GM23338 (cell line): ENCODE data around the gene GPR141. TPM values are rescaled to one million over a fixed set of nuclear protein-coding genes. Genes with fewer than 3 reads are reported as not detected.

ENCODE experiments used
- ATAC-seq: fragments of 200-7000 bp; cut with Tn5 transposase; 3 replicates; pipeline ENCODE4 v1.9.1; 2020
- DNase-seq: peaks from one replicate; pipeline ENCODE4 v3.0.0-alpha.2; 2015; ENCODE audit warnings: low spot score
- H2AFZ ChIP-seq: fragments of 200-600 bp; sonication (generic); 2 replicates; pipeline ENCODE4 v1.8.0; 2016; ENCODE audit warnings: antibody characterized with exemption, mild to moderate bottlenecking, moderate library complexity
- H3F3A ChIP-seq: fragments of 200-600 bp; sonication (generic); replicated peaks from 2 replicates; pipeline ENCODE4 v1.8.0; 2017; ENCODE audit warnings: antibody characterized with exemption, mixed run types, low read depth
- H3K27ac ChIP-seq: fragments of 200-600 bp; sonication (generic); 2 replicates; pipeline ENCODE4 v1.6.1; 2016; ENCODE audit warnings: low read depth
- H3K27me3 ChIP-seq: fragments of 200-600 bp; sonication (generic); 2 replicates; pipeline ENCODE4 v1.8.0; 2016; ENCODE audit warnings: mild to moderate bottlenecking, mixed run types, moderate library complexity; ENCODE audit not compliant: insufficient read depth
- H3K36me3 ChIP-seq: fragments of 200-600 bp; sonication (generic); 2 replicates; pipeline ENCODE4 v1.8.0; 2016; ENCODE audit warnings: mild to moderate bottlenecking; ENCODE audit not compliant: insufficient read depth
- H3K4me1 ChIP-seq: fragments of 200-600 bp; sonication (generic); 2 replicates; pipeline ENCODE4 v1.8.0; 2016; ENCODE audit warnings: mild to moderate bottlenecking, moderate library complexity; ENCODE audit not compliant: insufficient read depth
- H3K4me2 ChIP-seq: fragments of 200-600 bp; sonication (generic); 2 replicates; pipeline ENCODE4 v1.7.1; 2017; ENCODE audit warnings: mixed run types
- H3K4me3 ChIP-seq: fragments of 200-600 bp; sonication (generic); 2 replicates; pipeline ENCODE4 v1.6.1; 2016; ENCODE audit warnings: mixed run types
- H3K79me2 ChIP-seq: fragments of 200-600 bp; sonication (generic); replicated peaks from 2 replicates; pipeline ENCODE4 v1.8.0; 2017; ENCODE audit warnings: mild to moderate bottlenecking; ENCODE audit not compliant: insufficient read depth
- H3K9me2 ChIP-seq: fragments of 200-600 bp; sonication (generic); 2 replicates; pipeline ENCODE4 v1.8.0; 2017; ENCODE audit not compliant: insufficient read depth
- H4K20me1 ChIP-seq: fragments of 200-600 bp; sonication (generic); replicated peaks from 2 replicates; pipeline ENCODE4 v1.8.0; 2017; ENCODE audit warnings: mild to moderate bottlenecking; ENCODE audit not compliant: insufficient read depth
- H3K27ac Mint-ChIP-seq: 2 replicates; pipeline ENCODE4 v1.8.0; 2020; ENCODE audit warnings: inconsistent platforms, mild to moderate bottlenecking, moderate library complexity, mixed read lengths
- H3K27me3 Mint-ChIP-seq: 3 replicates; pipeline ENCODE4 v1.8.0; 2022; ENCODE audit warnings: low read depth, mild to moderate bottlenecking, moderate library complexity, mixed read lengths, inconsistent platforms; ENCODE audit not compliant: insufficient read depth, poor library complexity
- H3K36me3 Mint-ChIP-seq: 3 replicates; pipeline ENCODE4 v1.8.0; 2021; ENCODE audit warnings: low read depth, mild to moderate bottlenecking, inconsistent platforms, moderate library complexity, mixed read lengths
- H3K4me1 Mint-ChIP-seq: 3 replicates; pipeline ENCODE4 v1.8.0; 2020; ENCODE audit warnings: mild to moderate bottlenecking, inconsistent platforms, mixed read lengths
- H3K4me3 Mint-ChIP-seq: 3 replicates; pipeline ENCODE4 v1.8.0; 2021; ENCODE audit warnings: moderate library complexity, mild to moderate bottlenecking, inconsistent platforms, mixed read lengths
- H3K9me3 Mint-ChIP-seq: 3 replicates; pipeline ENCODE4 v1.8.0; 2020; ENCODE audit warnings: moderate library complexity, mild to moderate bottlenecking, inconsistent platforms, mixed read lengths
- EZH2 ChIP-seq: fragments of 200-600 bp; sonication (generic); IDR thresholded peaks from one replicate; pipeline ENCODE4 v1.8.0; 2017; ENCODE audit warnings: antibody characterized with exemption, mild to moderate bottlenecking, low read depth; ENCODE audit not compliant: unreplicated experiment
- EZH2phosphoT487 ChIP-seq: fragments of 200-600 bp; sonication (generic); IDR thresholded peaks from one replicate; pipeline ENCODE4 v1.8.1; 2018; ENCODE audit warnings: antibody characterized with exemption; ENCODE audit not compliant: unreplicated experiment
- JUNB ChIP-seq: IDR thresholded peaks from one replicate; pipeline ENCODE4 v1.6.1; 2016; ENCODE audit warnings: antibody characterized with exemption; ENCODE audit not compliant: unreplicated experiment
- NANOG ChIP-seq: IDR thresholded peaks from 2 replicates; pipeline ENCODE4 v1.6.1; 2016; ENCODE audit warnings: antibody characterized with exemption, borderline replicate concordance
- POLR2AphosphoS5 ChIP-seq: IDR thresholded peaks from 2 replicates; pipeline ENCODE4 v1.6.1; 2016; ENCODE audit warnings: antibody characterized with exemption, low read depth
- ZNF114 ChIP-seq: fragments of 250-450 bp; sonication (Bioruptor Pico); IDR thresholded peaks from 2 replicates; pipeline ENCODE4 v1.5.0; 2020; ENCODE audit warnings: mild to moderate bottlenecking, moderate library complexity
- ZNF331 ChIP-seq: fragments of 250-450 bp; sonication (Bioruptor Pico); IDR thresholded peaks from 2 replicates; pipeline ENCODE4 v1.5.0; 2020; ENCODE audit warnings: low read depth, mild to moderate bottlenecking, moderate library complexity
- polyA plus RNA-seq: library from polyadenylated mRNA; unstranded; fragments of >200 nt; fragmentation: Nextera tagmentation; extraction: Ambion mirVana; gene quantifications from 2 replicates; pipeline ENCODE4 v1.2.1, GENCODE V29; 2016
- total RNA-seq: library from RNA; depleted of rRNA; stranded (reverse); fragments of >200 nt; shearing (Covaris generic); gene quantifications from 2 replicates; pipeline ENCODE4 v1.2.3, GENCODE V29; 2014
- TF ChIP-seq, protein P1 (sequence below): IDR thresholded peaks from one replicate; pipeline ENCODE4 v1.6.1; 2018; ENCODE audit warnings: antibody characterized with exemption; ENCODE audit not compliant: unreplicated experiment
- TF ChIP-seq, protein P2 (sequence below), 2 experiments: fragments of 200-600 bp in 1 of 2; sonication (generic) in 1 of 2; conservative IDR thresholded peaks; 2 replicates each; pipeline versions ENCODE4 v1.5.1 to v1.6.1; 2016 to 2017; ENCODE audit warnings: antibody characterized with exemption in 2 of 2, low read depth in 2 of 2, mild to moderate bottlenecking in 2 of 2, moderate library complexity in 1 of 2
- TF ChIP-seq, protein P3 (sequence below): IDR thresholded peaks from 2 replicates; pipeline ENCODE4 v1.6.1; 2016; ENCODE audit warnings: antibody characterized with exemption

GPR141 gene
- total and polyA plus RNA-seq, 2 experiments from 2014 or later, result 0.80 TPM; not detected in 1

DNA sequence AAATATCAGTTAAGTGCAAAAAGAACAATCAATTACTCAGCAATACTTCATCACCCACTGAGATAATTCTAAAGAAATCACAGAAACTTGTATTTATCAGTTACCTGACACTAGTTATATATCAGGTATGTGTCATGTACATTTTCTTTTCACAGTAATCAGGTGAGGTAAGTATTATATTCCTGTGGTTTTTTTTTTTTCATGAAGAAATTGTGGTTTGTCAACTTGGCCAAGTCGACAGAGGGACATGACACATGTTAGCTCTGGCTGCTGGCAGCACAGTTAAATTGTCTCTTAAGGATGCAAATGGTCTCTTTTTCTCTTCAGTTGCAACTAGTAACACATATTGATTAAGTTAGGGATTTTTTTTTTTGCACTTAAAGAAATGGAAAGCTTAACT lies 13.7 kb upstream of the GPR141 start (continued):
- TF ChIP-seq, protein P1, sequence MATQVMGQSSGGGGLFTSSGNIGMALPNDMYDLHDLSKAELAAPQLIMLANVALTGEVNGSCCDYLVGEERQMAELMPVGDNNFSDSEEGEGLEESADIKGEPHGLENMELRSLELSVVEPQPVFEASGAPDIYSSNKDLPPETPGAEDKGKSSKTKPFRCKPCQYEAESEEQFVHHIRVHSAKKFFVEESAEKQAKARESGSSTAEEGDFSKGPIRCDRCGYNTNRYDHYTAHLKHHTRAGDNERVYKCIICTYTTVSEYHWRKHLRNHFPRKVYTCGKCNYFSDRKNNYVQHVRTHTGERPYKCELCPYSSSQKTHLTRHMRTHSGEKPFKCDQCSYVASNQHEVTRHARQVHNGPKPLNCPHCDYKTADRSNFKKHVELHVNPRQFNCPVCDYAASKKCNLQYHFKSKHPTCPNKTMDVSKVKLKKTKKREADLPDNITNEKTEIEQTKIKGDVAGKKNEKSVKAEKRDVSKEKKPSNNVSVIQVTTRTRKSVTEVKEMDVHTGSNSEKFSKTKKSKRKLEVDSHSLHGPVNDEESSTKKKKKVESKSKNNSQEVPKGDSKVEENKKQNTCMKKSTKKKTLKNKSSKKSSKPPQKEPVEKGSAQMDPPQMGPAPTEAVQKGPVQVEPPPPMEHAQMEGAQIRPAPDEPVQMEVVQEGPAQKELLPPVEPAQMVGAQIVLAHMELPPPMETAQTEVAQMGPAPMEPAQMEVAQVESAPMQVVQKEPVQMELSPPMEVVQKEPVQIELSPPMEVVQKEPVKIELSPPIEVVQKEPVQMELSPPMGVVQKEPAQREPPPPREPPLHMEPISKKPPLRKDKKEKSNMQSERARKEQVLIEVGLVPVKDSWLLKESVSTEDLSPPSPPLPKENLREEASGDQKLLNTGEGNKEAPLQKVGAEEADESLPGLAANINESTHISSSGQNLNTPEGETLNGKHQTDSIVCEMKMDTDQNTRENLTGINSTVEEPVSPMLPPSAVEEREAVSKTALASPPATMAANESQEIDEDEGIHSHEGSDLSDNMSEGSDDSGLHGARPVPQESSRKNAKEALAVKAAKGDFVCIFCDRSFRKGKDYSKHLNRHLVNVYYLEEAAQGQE, result no peak
- TF ChIP-seq, protein P2, sequence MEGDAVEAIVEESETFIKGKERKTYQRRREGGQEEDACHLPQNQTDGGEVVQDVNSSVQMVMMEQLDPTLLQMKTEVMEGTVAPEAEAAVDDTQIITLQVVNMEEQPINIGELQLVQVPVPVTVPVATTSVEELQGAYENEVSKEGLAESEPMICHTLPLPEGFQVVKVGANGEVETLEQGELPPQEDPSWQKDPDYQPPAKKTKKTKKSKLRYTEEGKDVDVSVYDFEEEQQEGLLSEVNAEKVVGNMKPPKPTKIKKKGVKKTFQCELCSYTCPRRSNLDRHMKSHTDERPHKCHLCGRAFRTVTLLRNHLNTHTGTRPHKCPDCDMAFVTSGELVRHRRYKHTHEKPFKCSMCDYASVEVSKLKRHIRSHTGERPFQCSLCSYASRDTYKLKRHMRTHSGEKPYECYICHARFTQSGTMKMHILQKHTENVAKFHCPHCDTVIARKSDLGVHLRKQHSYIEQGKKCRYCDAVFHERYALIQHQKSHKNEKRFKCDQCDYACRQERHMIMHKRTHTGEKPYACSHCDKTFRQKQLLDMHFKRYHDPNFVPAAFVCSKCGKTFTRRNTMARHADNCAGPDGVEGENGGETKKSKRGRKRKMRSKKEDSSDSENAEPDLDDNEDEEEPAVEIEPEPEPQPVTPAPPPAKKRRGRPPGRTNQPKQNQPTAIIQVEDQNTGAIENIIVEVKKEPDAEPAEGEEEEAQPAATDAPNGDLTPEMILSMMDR (conservative IDR thresholded peaks at IDR 0.05; ENCODE audit: low read depth in 2 of 2), result no peak
- TF ChIP-seq EZH2phosphoT487, result no peak
- no peak for TF ChIP-seq NANOG
- TF ChIP-seq, protein P3, sequence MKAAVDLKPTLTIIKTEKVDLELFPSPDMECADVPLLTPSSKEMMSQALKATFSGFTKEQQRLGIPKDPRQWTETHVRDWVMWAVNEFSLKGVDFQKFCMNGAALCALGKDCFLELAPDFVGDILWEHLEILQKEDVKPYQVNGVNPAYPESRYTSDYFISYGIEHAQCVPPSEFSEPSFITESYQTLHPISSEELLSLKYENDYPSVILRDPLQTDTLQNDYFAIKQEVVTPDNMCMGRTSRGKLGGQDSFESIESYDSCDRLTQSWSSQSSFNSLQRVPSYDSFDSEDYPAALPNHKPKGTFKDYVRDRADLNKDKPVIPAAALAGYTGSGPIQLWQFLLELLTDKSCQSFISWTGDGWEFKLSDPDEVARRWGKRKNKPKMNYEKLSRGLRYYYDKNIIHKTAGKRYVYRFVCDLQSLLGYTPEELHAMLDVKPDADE, result no peak

DNA sequence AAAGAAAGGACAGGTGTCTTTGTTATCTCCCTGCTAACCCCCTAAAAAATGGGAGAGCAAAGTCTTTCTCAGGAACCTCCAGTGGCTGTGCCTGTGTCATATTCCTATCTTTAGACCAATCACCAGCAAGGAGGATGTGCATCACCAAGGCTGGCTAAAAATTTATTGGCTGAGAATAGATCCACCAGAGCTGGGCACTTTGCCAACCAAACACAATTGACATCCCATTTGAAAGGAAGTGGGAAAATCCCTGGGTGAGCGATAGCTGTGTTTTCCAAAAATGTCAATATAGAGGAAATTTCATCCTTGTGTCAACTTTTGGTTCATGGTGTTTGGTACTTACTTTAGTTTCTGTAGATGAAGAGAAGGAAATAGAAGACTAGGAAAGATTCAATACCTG lies 13.1 kb upstream of the GPR141 start:
- Histone ChIP-seq H3K4me2 (peak overlapping the region; percentile 51; the same call in 1 of the 2 replicates), H3K36me3 (no peaks in the 10 kb centered on the region), H3K4me3 (no peak overlapping the region), H3F3A (0 out of 2 replicates have a peak, but pooled peaks cover under 1% of the 10 kb centered on the region), H3K79me2 (no peaks in the 10 kb centered on the region), H3K27me3 (no peaks in the 10 kb centered on the region), H4K20me1 (no peaks in the 10 kb centered on the region), H3K4me1 (peaks cover 21% of the 10 kb centered on the region), H3K9me2 (no peaks in the 10 kb centered on the region), H3K27ac (no peak overlapping the region), H2AFZ (no peak overlapping the region)
- ATAC-seq (no peak), DNase-seq (no peak)
- no peaks in the 10 kb centered on the region for H3K36me3 Mint-ChIP-seq
- peaks cover 21% of the 10 kb centered on the region for H3K4me1 Mint-ChIP-seq
- H3K27me3 Mint-ChIP-seq, result peaks cover under 1% of the 10 kb centered on the region
- no peak overlapping the region for H3K4me3 Mint-ChIP-seq
- no peak overlapping the region for H3K27ac Mint-ChIP-seq
- no peaks in the 10 kb centered on the region for H3K9me3 Mint-ChIP-seq
- no peak for TF ChIP-seq POLR2AphosphoS5
- TF ChIP-seq, protein P1, result no peak
- TF ChIP-seq EZH2, result no peak
- no peak for TF ChIP-seq EZH2phosphoT487
- TF ChIP-seq, protein P3, result no peak
- no peak for TF ChIP-seq ZNF114 (CRISPR knock-in tag)
- no peak for TF ChIP-seq JUNB
- TF ChIP-seq ZNF331, result no peak
- no peak for TF ChIP-seq NANOG
